Measurements from ENCODE around the gene MRPL32.

Gene MRPL32

GRCh38 chr7:42926204-42926603, 6.0 kb upstream of the MRPL32 start:
- no peak for DNase-seq (ENCODE audit: low read depth)

GRCh38 chr7:42928754-42929153, 3.4 kb upstream of the MRPL32 start:
- DNase-seq (ENCODE audit: low read depth): no peak

GRCh38 chr7:42929449-42929848, 2.7 kb upstream of the MRPL32 start:
- no peak for DNase-seq (ENCODE audit: low read depth)

GRCh38 chr7:42930889-42931288, 1.3 kb upstream of the MRPL32 start:
- DNase-seq (ENCODE audit: low read depth): no peak

GRCh38 chr7:42931447-42931833, 736 bp upstream of the MRPL32 start:
- no peak for DNase-seq (ENCODE audit: low read depth)

- DNase-seq (ENCODE audit: low read depth): no peak
These were observed 825 bp downstream of the MRPL32 start for GRCh38 chr7:42932811-42933591.

- DNase-seq (ENCODE audit: low read depth): no peak
These were observed 2.1 kb downstream of the MRPL32 start for GRCh38 chr7:42934291-42934690.

GRCh38 chr7:42935861-42936260, 3.7 kb downstream of the MRPL32 start:
- DNase-seq (ENCODE audit: low read depth): no peak

- no peak for DNase-seq (ENCODE audit: low read depth)
These were observed 7.5 kb downstream of the MRPL32 start for GRCh38 chr7:42939457-42940240.

- DNase-seq (ENCODE audit: low read depth): peak; percentile 73
These were observed 9.0 kb downstream of the MRPL32 start for GRCh38 chr7:42940985-42941847.

GRCh38 chr7:42945821-42946626, 13.8 kb downstream of the MRPL32 start:
- no peak for DNase-seq (ENCODE audit: low read depth)

GRCh38 chr7:42946627-42946950, 14.4 kb downstream of the MRPL32 start:
- DNase-seq (ENCODE audit: low read depth): no peak

- DNase-seq (ENCODE audit: low read depth): no peak
These were observed 15.3 kb downstream of the MRPL32 start for GRCh38 chr7:42947521-42947920.

GRCh38 chr7:42950417-42950816, 18.2 kb downstream of the MRPL32 start:
- DNase-seq (ENCODE audit: low read depth): no peak

- no peak for DNase-seq (ENCODE audit: low read depth)
These were observed 20.2 kb downstream of the MRPL32 start for GRCh38 chr7:42952328-42952727.

- no peak for DNase-seq (ENCODE audit: low read depth)
These were observed 21.8 kb downstream of the MRPL32 start for GRCh38 chr7:42953994-42954393.

- DNase-seq (ENCODE audit: low read depth): no peak
These were observed 23.9 kb downstream of the MRPL32 start for GRCh38 chr7:42956062-42956461.

- no peak for DNase-seq (ENCODE audit: low read depth)
These were observed 27.4 kb downstream of the MRPL32 start for GRCh38 chr7:42959549-42959948.

- DNase-seq (ENCODE audit: low read depth): no peak
These were observed 28.6 kb downstream of the MRPL32 start for GRCh38 chr7:42960762-42961161.

GRCh38 chr7:42961170-42961569, 29.0 kb downstream of the MRPL32 start:
- no peak for DNase-seq (ENCODE audit: low read depth)

- DNase-seq (ENCODE audit: low read depth): no peak
These were observed 32.1 kb downstream of the MRPL32 start for GRCh38 chr7:42964293-42964692.

All from activated T-cell treated with anti-CD3 and anti-CD28 coated beads for 1 hour (primary cell).